HS-5 (cell line): Measurements from ENCODE around the gene TLR9.

ENCODE experiments used
- DNase-seq: peaks from one replicate; pipeline ENCODE4 v3.0.0-alpha.2; 2012; ENCODE audit warnings: low read depth

The TLR9 gene

GRCh38 chr3:52231502-52232278 lies 6.2 kb upstream of the TLR9 start:
- no peak for DNase-seq

- no peak for DNase-seq
Measured at GRCh38 chr3:52230889-52231499, 5.5 kb upstream of the TLR9 start.

GRCh38 chr3:52230461-52230860 lies 5.0 kb upstream of the TLR9 start:
- DNase-seq: no peak

- no peak for DNase-seq
Measured at GRCh38 chr3:52229656-52230055, 4.2 kb upstream of the TLR9 start.

- DNase-seq: no peak
Measured at GRCh38 chr3:52228751-52229291, 3.4 kb upstream of the TLR9 start.

GRCh38 chr3:52228266-52228665 lies 2.8 kb upstream of the TLR9 start:
- no peak for DNase-seq

GRCh38 chr3:52227766-52228165 lies 2.3 kb upstream of the TLR9 start:
- DNase-seq: no peak

- no peak for DNase-seq
Measured at GRCh38 chr3:52227117-52227516, 1.7 kb upstream of the TLR9 start.

GRCh38 chr3:52226229-52226817 lies 878 bp upstream of the TLR9 start:
- no peak for DNase-seq

GRCh38 chr3:52223449-52224408 lies 1.7 kb downstream of the TLR9 start:
- DNase-seq: no peak

- DNase-seq: no peak
Measured at GRCh38 chr3:52222319-52223221, 2.9 kb downstream of the TLR9 start.

- DNase-seq: no peak
Measured at GRCh38 chr3:52221563-52222318, 3.7 kb downstream of the TLR9 start.

GRCh38 chr3:52221141-52221562 lies 4.3 kb downstream of the TLR9 start:
- DNase-seq: no peak

GRCh38 chr3:52220380-52221026 lies 4.9 kb downstream of the TLR9 start:
- no peak for DNase-seq

- DNase-seq: no peak
Measured at GRCh38 chr3:52218937-52219650, 6.4 kb downstream of the TLR9 start.

- DNase-seq: no peak
Measured at GRCh38 chr3:52218454-52218853, 7.0 kb downstream of the TLR9 start.

- no peak for DNase-seq
Measured at GRCh38 chr3:52218026-52218425, 7.4 kb downstream of the TLR9 start.

GRCh38 chr3:52217409-52217805 lies 8.0 kb downstream of the TLR9 start:
- no peak for DNase-seq
